Measurements from ENCODE around the gene PKHD1.

The PKHD1 gene

DNA sequence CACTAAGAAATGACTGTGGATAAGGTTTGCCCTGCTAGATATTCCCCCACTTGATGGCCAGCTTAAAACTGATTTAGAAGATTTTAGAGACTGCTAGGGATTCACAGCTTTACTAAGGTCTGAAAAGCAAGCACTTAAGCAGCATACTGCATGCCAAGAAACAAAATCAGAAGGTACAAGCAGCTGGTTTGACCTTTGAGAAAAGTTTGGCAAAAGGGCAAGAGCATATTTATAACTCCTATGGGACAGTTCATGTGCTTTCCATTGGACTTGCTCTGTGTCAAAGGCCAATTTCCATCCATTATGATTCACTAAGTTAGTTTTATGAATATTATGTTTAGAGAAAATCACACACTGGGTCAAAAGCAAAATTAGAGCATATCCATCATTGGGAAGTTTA is 402.8 kb downstream of the PKHD1 start:
- DNase-seq (ENCODE audit: low read depth, low spot score): no peak

DNA sequence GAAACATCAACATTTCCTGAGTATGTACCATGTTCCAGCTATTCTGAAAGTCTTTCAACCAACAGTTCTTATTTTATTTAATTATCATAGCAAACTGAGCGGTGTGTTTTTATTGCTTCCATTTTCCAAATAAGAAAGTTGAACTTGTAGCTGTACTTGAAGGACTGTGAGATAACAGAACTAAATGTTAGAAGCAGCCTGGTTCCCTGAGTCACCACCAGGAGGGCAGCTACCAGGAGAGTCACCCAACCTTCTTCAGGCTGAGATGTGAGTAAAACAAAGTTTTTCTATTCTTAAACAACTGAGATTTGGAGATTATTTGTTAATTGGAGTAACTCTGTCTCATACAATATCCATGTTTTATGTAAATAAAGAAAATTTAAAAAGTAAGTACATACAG is 403.4 kb downstream of the PKHD1 start:
- no peak for DNase-seq (ENCODE audit: low read depth, low spot score)

DNA sequence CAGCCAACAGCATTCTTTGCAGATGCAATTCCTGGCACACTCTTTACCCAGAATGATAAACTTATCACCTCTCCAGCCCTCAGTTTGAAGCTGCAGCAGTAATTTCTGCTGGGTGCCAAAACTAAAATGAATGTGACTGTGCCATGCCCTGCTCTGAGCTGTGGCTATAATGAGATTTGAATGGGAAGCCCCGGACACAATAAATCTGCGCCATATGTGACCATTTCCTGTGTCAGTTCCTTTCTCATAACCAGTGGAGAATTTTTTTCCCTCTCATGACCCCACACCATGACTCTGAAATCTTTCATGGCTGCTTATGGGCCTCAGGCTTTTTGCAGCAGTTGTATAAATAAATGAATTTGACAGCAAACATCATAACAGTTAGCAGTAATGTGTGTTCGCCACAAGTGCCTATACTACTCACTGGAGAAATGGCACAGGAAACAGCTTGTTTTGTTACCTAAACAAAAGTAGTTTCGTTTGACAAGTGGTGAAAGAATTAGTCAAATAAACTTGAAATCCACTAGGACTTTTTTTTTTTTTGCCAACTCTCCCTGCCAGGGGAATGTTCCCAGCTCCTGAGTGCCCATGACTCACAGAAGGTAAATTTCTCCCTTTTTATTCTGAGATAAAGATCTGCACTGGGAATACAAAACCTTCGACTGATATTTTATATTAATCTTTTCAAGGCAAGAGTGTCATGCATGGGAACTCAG is 408.4 kb downstream of the PKHD1 start:
- no peak for DNase-seq (ENCODE audit: low read depth, low spot score)

DNA sequence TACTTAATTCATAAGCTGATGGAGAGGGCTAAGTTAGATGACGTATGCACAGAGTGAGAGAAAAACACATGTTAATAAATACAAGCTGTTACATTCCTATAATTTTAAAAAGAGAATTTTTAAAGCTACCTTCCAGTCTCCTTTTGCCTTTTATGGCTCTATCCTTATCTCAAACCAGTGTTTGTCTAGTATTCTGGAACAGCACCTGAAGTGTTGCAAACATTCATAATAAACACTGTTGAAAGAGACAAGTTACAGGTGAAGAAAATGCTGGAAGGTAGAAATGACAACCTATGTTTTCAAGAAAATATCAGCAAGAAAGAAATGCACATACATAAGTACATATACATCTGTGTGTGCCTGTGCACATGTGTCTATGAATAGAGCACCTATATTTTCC is 409.1 kb downstream of the PKHD1 start:
- no peak for DNase-seq (ENCODE audit: low read depth, low spot score)

DNA sequence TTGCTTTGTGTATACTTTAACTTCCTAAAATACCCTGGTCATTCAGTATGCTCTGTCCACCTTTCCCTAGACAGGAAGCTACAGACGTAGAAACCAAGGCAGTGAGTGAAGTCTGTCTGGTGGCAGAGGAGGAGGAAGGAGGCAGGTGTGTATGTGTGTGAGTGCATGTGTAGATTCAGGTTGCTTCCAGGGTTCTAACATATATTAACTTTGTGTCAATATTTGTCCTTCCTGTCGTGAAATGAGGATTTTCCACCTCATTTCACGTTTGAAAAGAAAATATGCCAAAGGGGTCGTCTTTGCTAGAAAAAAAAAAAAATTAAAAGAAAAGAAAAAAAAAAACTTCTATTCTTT is 411.5 kb downstream of the PKHD1 start:
- no peak for DNase-seq (ENCODE audit: low read depth, low spot score)

DNA sequence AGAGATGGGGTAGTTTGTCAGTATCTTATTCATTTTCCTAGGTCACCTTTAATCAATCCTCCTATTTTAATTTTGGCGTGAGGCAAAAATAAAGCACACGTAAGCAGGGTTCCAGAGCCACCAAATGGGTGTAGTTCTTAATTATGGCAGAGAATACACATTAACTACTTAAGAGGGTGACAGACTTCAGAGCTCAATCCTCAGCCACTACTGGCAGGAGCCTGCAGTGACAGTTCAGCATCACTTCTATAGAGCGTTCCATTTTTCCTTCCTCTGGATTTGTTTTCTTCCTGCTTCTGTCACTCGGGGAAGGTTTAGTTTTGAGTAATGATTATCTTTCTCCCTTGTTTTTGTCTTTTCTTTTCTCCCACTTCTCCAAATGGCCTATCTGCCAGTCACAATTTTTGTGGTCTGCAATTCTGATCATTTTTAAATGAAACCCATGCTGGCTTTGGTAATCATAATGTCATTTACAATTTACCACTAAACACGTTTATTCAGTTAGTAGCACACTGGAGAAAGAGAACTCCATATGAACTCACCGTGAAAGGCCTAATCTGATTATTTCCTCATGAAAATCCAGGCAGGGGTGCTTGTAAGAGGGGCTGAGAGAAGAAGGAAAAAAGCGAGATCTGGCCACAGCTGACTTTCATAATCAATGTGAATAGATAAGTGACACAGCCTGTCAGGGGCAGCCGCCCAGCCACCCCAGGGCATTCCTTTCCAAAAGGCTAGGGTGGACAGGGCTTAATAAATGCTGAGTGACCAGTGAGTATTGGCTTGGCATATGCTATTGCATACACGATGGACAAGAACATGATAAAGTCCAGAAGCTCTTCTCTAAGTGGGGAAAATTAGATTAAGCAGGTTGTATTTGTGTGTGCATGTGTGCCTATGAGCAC is 412.1 kb downstream of the PKHD1 start:
- no peak for DNase-seq (ENCODE audit: low read depth, low spot score)

DNA sequence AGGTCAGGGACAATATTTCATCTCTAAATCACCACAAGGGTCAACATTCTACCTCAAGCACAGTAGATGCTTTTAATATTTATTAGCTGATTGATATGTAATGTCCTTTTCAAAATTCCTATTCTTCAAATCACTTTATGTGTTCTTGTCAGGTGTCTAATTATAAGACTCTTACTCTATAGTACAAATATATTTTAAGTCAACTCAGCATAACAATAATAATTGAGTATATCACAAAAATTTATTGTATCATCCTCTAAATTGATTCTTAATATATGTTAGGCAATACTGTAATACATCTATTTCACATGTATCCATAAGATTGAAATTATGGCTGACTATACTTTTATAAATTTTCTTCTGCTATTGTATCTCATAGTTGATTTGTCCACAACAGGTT is 423.9 kb downstream of the PKHD1 start:
- DNase-seq (ENCODE audit: low read depth, low spot score): no peak

DNA sequence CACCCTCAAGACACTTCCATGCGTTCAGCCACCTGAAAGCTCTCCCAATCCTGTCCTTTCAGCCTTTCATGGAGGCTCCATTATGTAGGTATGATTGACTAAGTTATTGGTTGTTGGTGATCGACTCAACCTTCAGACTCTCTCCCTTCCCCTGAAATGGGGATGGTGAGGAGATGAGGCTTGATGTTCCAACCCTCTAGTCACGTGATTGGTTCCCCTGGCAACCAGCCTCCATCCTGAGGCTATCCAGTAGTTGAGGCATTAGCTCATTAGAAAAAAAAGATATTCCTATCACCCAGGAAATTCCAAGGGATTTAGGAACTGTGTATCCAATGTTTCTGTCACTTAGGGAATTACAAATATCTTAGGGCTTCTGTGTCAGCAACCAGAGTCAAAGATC is 426.6 kb downstream of the PKHD1 start:
- no peak for DNase-seq (ENCODE audit: low read depth, low spot score)

DNA sequence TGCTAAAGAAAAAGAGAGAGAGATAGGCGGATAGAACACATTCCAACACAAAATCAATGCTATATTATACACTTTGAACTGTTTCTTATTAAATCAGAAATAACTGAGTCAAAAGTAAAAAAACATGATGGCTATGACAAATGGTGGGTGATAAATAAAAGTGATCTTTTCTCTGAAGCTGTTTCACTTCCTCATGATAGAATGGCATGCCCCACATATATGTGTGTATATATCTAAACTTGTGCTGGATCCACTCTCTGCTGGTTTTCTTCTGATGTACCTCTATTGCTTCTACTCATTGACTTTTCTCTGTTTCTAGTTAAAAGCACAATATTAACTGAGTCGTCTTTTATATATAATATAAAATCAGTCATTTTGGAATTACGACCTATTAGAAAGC is 429.9 kb downstream of the PKHD1 start:
- no peak for DNase-seq (ENCODE audit: low read depth, low spot score)

DNA sequence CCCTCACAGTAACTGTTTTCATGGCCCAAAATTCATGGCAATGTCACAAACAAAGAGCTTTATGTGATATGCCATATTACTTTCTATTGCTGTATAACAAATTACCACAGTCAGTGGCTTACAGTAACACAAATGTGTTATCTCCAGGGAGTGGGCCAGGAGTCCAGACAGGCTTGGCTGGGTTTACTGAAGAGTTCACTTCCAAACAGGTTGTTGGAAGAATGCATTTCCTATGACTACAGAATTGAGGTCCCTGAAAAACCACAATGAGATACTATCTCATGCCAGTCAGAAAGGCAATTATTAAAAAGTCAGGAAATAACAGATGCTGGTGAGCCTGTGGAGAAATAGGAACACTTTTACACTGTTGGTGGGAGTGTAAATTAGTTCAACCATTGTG is 431.9 kb downstream of the PKHD1 start:
- no peak for DNase-seq (ENCODE audit: low read depth, low spot score)

DNA sequence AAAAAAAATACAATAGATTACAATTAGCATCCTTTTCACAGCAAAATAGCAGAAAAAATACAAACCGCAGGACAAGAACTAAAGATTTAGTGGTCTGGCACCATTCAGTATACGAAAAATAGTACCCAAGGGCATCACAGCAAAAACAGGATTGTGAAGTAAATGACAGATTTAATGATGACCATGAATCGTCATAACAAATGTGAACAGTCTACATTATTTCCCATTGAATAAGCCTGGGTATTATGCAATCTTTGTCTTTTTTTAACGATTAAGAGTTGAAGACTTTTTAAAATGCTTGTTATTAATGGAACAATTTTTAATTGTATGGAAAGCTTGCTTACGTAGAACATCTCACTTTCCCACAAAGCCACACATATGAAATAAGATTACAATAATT is 432.8 kb downstream of the PKHD1 start:
- no peak for DNase-seq (ENCODE audit: low read depth, low spot score)

DNA sequence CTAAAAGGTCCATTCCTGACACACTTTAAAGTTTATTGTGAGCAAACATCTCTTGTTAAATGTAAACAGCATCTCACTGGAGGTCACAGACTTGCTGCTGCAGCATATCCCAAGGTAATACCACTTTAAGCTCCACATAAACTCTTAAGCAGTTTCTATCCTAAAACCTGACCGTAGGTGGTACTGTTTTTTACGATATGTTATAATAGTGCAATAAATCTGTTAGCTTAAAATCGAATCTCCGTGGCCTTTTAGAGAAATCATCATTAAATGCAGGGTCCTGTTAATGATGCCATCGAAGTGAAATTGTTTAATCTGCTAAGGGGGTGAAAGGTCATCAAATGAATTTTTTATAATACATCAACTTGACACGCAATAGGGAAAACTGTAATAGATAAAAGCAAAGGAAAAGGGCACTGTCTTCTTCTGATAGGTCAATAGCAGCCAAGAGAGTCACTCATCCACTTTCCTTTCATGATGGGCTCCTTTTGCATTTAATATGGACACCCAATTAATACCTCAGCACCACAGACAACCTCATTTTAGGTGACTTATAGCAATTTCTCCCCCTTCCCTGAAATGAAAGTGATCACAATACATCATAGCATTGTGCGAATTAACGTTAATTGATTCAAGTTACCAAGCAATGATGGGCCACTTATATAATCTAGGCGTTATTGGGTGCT is 436.1 kb downstream of the PKHD1 start:
- no peak for DNase-seq (ENCODE audit: low read depth, low spot score)

DNA sequence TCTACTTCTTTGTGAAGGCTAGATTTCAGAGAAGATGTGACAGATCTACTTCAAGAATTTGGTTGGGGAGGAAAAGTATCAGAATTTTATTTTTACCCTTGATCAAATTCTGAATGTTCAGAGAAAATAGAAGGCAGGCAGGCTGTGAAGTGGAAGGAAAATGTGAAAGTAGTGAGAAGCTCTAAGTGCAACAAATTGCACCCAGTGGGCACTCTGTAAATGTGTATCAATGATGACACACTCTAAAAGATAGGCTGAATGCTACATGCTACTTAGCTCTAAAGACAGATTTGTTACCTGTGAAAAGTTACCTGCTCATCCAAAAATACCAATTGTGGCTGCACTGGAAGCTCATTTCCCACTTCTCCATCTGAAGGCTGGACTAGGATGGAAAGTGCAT is 438.6 kb downstream of the PKHD1 start:
- no peak for DNase-seq (ENCODE audit: low read depth, low spot score)

DNA sequence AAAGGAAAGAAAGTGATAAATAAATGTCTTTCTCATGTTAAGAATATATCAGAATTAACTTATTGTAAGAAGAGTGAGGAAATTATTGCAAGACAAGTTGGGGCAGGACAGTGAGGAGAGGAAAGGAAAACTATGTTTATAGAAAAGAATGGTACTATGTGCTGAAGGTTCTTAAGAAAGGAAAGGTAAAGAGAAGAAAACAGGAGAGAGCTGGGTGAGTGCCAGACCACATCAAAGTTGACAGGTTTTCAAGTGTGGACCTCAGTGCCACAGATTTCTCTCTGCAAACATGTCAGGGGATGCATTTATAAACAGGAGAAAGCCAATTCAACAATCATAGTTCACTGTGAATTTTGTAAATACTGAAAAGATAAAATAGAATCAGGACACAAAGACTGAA is 439.2 kb downstream of the PKHD1 start:
- no peak for DNase-seq (ENCODE audit: low read depth, low spot score)

DNA sequence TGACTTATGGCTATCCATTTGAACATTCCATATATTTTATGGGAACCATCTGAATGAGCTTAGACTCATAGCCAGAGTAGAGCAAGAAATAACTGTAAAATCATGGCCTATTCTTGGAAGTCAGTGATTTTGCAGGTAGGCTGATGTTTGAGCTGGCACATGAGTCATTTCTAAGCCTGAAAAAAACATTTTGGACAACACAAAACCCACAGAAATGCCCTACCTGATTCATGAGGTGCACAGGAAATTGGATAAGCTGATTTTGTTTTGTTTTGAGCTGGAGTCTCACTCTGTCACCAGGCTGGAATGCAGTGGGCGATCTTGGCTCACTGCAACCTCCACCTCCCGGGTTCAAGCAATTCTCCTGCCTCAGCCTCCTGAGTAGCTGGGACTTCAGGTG is 443.0 kb downstream of the PKHD1 start:
- DNase-seq (ENCODE audit: low read depth, low spot score): no peak

DNA sequence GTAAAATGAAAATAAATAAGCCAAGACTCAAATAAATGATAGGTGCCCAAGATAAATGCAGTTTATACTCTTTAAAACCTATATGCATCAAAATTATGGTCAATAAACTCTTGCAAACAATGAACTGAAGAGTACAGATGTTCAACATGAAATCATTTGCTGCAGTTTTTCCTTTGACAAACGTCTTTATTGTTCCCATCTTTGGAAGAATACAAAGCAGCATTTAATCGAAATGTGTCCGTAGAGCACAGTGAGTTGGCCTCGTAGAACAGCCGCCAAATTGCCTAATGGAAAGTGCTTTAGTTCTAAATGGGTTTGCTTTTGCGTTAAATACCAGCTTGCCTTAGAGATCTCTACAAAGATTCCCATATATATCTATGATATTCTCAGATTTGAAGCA is 447.4 kb downstream of the PKHD1 start:
- DNase-seq (ENCODE audit: low read depth, low spot score): no peak

DNA sequence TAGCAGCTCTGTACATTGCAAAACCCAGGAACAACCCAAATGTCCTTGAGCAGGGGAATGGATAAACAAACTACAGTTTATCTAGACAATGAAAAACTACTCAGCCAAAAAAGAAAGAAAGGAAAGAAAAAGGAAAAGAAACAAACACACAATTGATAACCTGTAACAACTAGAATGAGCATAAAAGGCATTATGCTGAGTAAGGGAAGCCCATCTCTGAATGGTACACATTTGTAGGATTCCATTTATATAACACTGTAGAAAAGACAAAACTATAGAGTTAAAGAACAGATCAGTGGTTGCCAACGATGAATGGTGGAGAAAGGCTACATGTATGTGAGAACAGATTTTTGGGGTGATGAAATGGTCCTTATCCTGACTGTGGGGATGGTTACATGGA is 454.0 kb downstream of the PKHD1 start:
- no peak for DNase-seq (ENCODE audit: low read depth, low spot score)

DNA sequence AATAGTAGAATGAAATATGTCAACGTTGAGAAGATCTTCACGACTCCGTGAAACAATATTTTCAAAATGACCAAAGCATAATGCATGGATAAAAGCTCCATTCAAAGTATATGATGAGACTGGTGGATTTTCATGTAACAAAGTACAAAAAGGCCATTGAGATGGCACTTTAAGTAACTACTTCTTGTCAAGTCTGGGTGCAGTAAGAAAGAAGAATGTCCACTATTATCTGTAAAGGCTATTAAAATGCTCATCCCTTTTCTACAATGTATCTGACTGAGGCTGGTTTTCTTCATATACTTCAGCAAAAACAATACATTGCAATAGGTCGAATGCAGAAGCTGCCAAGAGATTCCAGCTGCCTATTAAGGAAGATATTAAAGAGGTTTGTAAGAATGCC is 457.4 kb downstream of the PKHD1 start:
- DNase-seq (ENCODE audit: low read depth, low spot score): no peak

DNA sequence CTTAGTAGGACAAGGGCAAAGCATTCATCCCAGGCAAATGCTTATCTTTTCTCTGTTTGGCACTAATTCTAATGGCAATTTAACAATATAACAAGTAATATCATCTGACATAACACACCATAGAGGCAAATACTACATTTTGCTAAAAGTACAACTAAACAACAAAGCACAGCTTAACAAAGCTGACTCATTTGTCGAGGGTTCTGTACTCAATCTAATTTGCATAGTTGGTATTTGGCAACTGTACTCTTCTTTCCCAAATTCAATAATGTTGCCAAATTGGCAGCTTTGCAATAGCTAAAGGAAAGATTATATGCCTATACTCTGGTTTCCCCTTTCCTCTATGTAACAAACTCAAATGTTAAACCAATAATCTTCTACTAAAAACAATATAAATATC is 461.0 kb downstream of the PKHD1 start:
- DNase-seq (ENCODE audit: low read depth, low spot score): no peak

DNA sequence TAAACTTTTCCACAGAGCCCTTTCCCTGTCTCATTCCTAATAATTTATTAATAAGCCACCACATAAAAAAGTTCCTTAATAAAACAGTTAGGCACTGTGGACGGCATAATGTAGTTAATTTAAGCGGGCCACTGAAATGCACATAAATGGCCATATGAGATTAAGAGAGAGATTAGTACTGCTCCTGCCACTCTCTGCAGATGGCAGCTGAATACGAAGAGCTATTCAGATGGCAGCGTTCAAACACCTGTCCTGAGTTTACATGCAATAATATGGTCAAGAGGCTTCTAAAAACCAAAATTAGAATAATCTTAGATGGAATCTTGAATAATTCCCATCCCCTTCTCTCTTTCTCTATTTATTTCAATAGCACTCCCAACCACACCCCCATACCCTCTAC is 461.8 kb downstream of the PKHD1 start:
- DNase-seq (ENCODE audit: low read depth, low spot score): no peak

DNA sequence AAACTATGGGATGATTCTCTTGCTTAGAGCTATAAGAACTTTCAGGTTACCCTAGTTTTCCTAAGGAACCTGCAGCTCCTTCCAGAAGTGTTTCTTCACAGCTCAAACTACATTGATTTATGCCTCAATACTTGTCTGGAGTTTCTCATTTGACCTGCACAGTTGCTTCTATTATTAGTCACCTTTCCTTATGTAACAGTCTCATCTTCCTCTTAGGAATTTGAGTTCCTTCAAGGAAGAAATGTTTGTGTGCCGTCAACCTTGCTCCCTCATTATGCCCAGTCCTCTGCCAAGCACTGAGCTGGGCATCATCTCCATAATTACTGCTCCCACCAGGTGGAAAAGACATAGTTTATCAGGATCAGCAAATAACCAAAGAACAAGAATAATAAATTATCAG is 466.4 kb downstream of the PKHD1 start:
- no peak for DNase-seq (ENCODE audit: low read depth, low spot score)

DNA sequence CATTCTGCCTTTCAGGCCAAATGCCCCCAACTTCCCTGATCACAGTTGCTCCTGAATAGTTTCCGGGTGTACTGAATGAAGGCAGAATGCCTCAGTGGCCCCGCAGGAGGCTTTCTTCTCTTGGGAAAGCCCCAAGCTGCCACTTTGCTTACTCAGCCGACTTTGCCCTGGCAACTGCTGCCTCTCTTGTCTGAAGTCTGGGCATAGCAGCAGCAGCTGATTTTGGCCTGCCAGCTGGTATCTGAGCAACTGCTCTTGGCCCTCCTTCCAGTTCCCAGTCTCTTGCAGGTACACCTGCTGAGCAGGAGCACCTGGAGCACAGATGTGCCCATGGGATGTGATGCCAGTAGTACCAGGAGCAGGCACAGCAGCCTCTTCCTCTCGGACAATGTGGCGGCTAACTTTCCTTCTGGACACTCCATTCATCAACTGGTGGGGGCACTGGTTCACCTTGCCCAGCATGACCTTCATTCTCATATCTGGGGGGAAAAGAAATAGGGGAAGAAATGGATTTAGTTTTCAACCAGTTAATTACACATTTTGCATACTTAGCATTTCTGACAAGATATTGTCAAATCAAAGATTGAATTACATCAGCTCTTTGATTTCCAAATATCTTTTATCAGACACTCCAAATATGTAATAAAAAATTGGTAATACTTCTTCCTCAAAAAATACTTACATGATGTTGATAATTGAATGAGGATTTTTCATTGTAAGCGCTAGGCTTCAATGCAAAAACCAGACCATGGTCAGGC is 468.2 kb downstream of the PKHD1 start:
- no peak for DNase-seq (ENCODE audit: low read depth, low spot score)
